Activated T-helper 17 cell treated with anti-CD3 and anti-CD28 coated beads, Interleukin-2, amount 50 U/mL, for 72 hours (primary cell): ENCODE data around the gene GNA12. TPM values are rescaled to one million over a fixed set of nuclear protein-coding genes. Genes with fewer than 3 reads are reported as not detected.

Experiments used
- ATAC-seq: fragments of 150-1000 bp; cut with Tn5 transposase; replicated peaks from 2 replicates; pipeline ENCODE4 v1.10.0; 2021; ENCODE audit warnings: mild to moderate bottlenecking, moderate library complexity
- H3K27ac Mint-ChIP-seq: one replicate; pipeline ENCODE4 v1.8.0; 2022; ENCODE audit warnings: mixed read lengths
- H3K27me3 Mint-ChIP-seq: one replicate; pipeline ENCODE4 v1.8.0; 2022; ENCODE audit warnings: mixed read lengths
- H3K36me3 Mint-ChIP-seq: one replicate; pipeline ENCODE4 v1.8.0; 2022; ENCODE audit warnings: low read depth, mild to moderate bottlenecking, mixed read lengths
- H3K4me1 Mint-ChIP-seq: one replicate; pipeline ENCODE4 v1.8.0; 2022; ENCODE audit warnings: mixed read lengths
- H3K4me3 Mint-ChIP-seq: one replicate; pipeline ENCODE4 v1.8.0; 2022; ENCODE audit warnings: mild to moderate bottlenecking, mixed read lengths
- H3K9me3 Mint-ChIP-seq: one replicate; pipeline ENCODE4 v1.8.0; 2022; ENCODE audit warnings: mixed read lengths
- total RNA-seq, 2 donors: library from RNA; stranded (reverse); gene quantifications; one replicate each; pipeline ENCODE4 v1.2.3, GENCODE V29; 2022

GNA12 gene
- total RNA-seq, 2 donors from 2014 or later = 15.4 to 17.4 TPM

DNA sequence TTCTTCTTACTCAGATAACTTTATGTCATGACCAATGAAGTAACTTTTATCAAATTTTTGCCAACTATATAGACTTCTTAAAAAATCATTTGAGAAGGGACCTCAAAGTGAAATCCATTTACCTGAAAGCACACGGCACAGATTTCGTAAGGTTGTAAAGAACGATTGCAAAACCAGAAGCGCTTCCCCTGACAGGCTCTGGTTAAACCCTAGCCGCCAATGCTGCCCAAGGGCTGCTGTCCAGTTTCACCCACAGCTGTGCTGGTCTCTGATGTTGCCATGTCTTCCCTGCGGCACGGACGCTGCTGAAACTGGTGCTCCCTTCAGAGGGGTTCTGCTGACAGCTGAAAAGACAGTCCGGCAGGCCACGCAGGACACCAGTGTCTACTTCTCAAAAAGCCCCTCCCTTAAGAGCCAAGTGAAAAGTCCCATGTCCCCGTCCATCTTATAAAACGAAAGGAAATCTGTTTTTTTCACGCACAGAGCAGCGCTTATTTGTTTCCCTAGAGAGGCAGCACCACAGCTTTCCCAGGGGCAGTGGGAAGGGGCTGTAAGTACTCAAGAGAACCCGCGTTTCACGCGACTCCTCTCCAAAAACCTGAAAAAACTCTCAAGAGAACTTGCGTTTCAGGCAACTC, 32.5 kb downstream of the GNA12 start:
- Mint-ChIP-seq H3K27ac (no peak overlapping the region), H3K9me3 (no peaks in the 10 kb centered on the region), H3K4me1 (peaks cover 14% of the 10 kb centered on the region), H3K36me3 (peaks cover 6% of the 10 kb centered on the region), H3K4me3 (no peak overlapping the region), H3K27me3 (no peaks in the 10 kb centered on the region)
- no peak for ATAC-seq

- Mint-ChIP-seq H3K27ac (peak overlapping the region; percentile 32), H3K4me3 (no peak overlapping the region), H3K4me1 (peaks cover 14% of the 10 kb centered on the region), H3K36me3 (peaks cover 6% of the 10 kb centered on the region), H3K9me3 (no peaks in the 10 kb centered on the region), H3K27me3 (no peaks in the 10 kb centered on the region)
- no peak for ATAC-seq
Observed at GRCh38 chr7:2810682-2811415, 33.3 kb downstream of the GNA12 start.

DNA sequence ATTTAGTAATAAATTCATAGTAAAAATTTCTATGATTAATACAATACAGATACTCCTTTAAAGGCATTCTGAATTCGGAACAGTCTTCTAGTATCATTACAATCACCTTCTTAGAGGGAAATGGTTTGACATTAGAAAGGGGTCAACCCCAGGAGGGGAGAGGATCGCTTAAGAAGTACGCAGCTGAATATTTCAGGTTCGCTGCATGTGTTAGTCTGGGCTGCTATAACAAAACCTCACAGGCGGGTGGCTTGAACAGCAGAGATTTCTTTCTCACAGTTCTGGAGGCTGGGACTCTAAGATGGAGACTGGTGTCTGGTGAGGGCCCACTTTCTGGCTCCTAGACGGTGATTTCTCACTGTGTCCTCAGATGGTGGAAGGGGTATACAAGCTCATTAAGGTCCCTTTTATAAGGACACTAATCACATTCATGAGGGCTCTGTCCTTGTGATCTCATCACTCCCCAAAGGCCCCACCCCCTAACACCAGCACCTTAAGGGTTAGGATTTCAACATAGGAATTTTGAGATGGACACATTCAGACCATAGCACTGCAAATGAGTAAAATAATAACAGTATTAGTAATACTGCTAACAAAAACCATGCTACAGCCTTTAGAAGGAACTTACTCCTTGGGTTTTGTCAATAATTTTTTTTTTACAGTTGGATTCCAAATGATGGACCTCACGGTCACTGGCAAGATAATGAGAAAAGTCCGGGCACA, 34.0 kb downstream of the GNA12 start:
- no peak overlapping the region for H3K4me3 Mint-ChIP-seq
- H3K9me3 Mint-ChIP-seq = no peaks in the 10 kb centered on the region
- H3K4me1 Mint-ChIP-seq = peaks cover 14% of the 10 kb centered on the region
- H3K36me3 Mint-ChIP-seq = peaks cover 6% of the 10 kb centered on the region
- H3K27me3 Mint-ChIP-seq = no peaks in the 10 kb centered on the region
- H3K27ac Mint-ChIP-seq = peak overlapping the region; percentile 32
- ATAC-seq = no peak

DNA sequence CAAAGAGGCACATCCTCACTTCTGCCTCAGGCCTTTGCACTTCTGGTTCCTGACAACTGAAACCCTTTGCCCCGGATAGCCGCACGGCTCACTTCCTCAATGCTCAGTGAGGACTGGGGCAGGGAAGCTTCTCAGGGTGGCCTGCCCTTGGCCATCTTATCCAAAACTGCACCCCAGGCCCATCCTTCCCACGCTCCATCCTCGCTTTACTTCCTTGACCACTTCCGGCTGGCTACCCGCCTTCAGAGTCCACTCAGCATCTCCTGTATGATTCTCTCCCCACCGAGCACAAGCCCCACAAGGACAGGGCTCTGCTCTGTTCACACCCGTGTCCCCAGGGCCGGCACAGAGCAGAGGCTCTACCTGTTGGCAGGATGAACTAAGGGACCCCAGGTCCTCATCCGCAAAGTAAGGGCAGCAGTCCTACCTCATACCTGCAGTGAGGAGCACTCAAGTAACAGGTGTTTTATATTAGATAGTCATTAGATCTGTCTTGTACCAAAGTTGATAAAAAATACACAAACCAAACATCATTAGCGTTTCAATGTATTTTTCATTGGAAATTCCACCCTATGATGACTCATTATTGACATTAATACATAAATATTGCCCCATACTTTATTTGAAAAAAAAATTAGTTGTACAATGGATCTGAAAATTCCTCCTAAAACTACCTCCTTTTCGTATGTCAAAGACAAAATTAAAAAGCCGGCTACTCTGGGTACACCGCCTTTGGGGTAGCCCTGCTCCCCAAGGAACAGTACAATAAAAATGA, 35.0 kb downstream of the GNA12 start:
- H3K4me3 Mint-ChIP-seq = no peak overlapping the region
- H3K9me3 Mint-ChIP-seq = no peaks in the 10 kb centered on the region
- ATAC-seq = no peak
- peaks cover 14% of the 10 kb centered on the region for H3K4me1 Mint-ChIP-seq
- peak overlapping the region; percentile 20 for H3K27ac Mint-ChIP-seq
- H3K36me3 Mint-ChIP-seq = peaks cover 6% of the 10 kb centered on the region
- no peaks in the 10 kb centered on the region for H3K27me3 Mint-ChIP-seq

GRCh38 chr7:2807845-2808772, 36.0 kb downstream of the GNA12 start:
- peaks cover 14% of the 10 kb centered on the region for H3K4me1 Mint-ChIP-seq
- no peaks in the 10 kb centered on the region for H3K9me3 Mint-ChIP-seq
- H3K27ac Mint-ChIP-seq = no peak overlapping the region
- no peaks in the 10 kb centered on the region for H3K36me3 Mint-ChIP-seq
- ATAC-seq = peak; percentile 32
- H3K4me3 Mint-ChIP-seq = no peak overlapping the region
- no peaks in the 10 kb centered on the region for H3K27me3 Mint-ChIP-seq

DNA sequence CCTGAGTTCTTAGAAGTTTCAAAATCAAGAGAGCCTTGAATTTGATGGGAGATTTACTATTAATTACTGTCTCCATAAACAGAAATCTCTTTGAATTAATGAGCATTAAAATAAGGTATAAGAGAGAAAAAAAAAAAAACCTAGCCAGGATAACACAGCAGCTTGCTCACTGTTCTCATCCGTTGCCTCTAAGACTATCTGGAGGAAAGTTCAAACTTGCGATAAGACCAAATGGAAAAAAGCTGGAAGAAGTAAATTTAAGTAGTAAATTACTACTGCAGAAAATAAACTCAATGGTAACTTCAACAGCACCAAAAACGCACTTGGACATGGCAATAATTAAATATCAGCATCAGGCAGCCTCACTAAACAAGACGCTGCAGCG, 36.7 kb downstream of the GNA12 start:
- H3K4me1 Mint-ChIP-seq = peaks cover 14% of the 10 kb centered on the region
- H3K9me3 Mint-ChIP-seq = no peaks in the 10 kb centered on the region
- no peak overlapping the region for H3K4me3 Mint-ChIP-seq
- H3K27me3 Mint-ChIP-seq = no peaks in the 10 kb centered on the region
- no peak overlapping the region for H3K27ac Mint-ChIP-seq
- ATAC-seq = no peak
- no peaks in the 10 kb centered on the region for H3K36me3 Mint-ChIP-seq

DNA sequence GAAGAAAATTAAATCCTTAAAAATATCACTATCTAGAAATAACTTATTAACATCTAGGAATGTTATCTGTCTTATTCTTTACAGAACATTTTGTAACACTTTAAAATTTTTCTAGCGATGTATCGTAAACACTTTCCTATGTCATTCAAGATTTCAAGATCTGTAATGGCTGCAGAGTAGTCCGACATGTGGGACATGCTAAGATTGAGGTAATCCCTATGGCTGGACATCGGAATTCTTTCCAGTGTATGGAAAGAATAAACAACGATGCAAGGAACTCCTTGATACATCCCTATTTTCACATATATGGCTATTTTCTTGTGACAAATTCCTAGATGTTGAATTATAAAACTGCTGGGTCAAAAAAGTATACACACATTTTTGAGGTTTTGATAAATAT, 37.5 kb downstream of the GNA12 start:
- Mint-ChIP-seq H3K9me3 (no peaks in the 10 kb centered on the region), H3K27ac (no peak overlapping the region), H3K36me3 (no peaks in the 10 kb centered on the region)

GRCh38 chr7:2805213-2805944, 38.7 kb downstream of the GNA12 start:
- H3K4me1 Mint-ChIP-seq = peaks cover 15% of the 10 kb centered on the region
- no peak overlapping the region for H3K27ac Mint-ChIP-seq
- no peaks in the 10 kb centered on the region for H3K9me3 Mint-ChIP-seq
- ATAC-seq = no peak
- no peaks in the 10 kb centered on the region for H3K27me3 Mint-ChIP-seq
- no peak overlapping the region for H3K4me3 Mint-ChIP-seq
- H3K36me3 Mint-ChIP-seq = no peaks in the 10 kb centered on the region

More for the DNA sequence above, 37.5 kb downstream of the GNA12 start:
- ATAC-seq = no peak
- Mint-ChIP-seq H3K4me1 (peaks cover 15% of the 10 kb centered on the region), H3K4me3 (no peak overlapping the region), H3K27me3 (no peaks in the 10 kb centered on the region)

DNA sequence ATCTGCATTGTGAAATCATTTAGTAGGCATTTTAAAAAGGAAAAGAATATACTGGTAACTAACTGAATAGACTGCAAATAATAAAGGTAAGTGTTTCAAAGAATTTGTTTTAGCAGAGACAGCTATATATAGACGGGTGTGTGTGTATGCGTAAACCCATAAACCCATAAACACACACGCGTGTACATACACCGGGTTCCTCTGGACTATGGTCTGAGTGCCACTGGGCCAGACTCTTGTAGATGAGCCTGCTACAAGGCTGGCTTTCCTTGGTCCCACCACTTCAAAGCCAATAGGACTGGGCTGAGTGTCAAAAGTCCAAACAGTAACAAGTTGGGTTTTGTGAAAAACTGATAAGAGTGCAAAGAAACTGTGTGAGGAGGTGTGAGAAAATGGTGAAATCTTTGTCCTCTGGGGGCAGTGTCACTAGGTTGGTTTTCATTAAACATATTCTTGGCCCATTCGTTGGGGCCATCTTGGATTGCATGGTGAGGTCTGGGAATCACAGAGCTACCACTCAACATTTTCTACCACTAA, 39.8 kb downstream of the GNA12 start:
- no peak for ATAC-seq
- no peak overlapping the region for H3K27ac Mint-ChIP-seq

DNA sequence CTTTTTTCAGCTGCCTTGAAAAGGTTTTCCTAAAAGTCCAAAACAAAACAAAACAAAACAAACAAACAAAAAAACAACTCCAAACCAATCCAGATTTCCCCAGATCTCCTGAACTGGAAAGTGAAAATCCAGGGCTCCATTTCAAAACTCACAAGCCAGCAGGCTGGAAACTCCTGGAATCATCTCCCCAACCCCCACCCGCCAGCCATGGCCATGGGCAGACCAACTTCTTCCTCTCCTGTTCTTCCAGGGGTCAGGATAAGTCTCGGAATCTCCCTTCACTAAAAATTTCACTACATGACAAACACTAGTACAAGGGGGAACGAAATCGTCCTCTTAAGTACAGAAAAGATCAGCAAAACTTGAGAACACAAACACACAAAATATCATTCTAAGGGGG, 40.4 kb downstream of the GNA12 start:
- no peak for ATAC-seq
- no peak overlapping the region for H3K4me3 Mint-ChIP-seq
- peaks cover 16% of the 10 kb centered on the region for H3K4me1 Mint-ChIP-seq
- H3K27ac Mint-ChIP-seq = no peak overlapping the region
- no peaks in the 10 kb centered on the region for H3K27me3 Mint-ChIP-seq
- no peaks in the 10 kb centered on the region for H3K36me3 Mint-ChIP-seq
- H3K9me3 Mint-ChIP-seq = no peaks in the 10 kb centered on the region

More for the DNA sequence above, 39.8 kb downstream of the GNA12 start:
- no peaks in the 10 kb centered on the region for H3K36me3 Mint-ChIP-seq
- no peaks in the 10 kb centered on the region for H3K27me3 Mint-ChIP-seq
- H3K4me3 Mint-ChIP-seq = no peak overlapping the region
- no peaks in the 10 kb centered on the region for H3K9me3 Mint-ChIP-seq
- peaks cover 20% of the 10 kb centered on the region for H3K4me1 Mint-ChIP-seq

GRCh38 chr7:2803342-2803692, 40.8 kb downstream of the GNA12 start:
- Mint-ChIP-seq H3K4me1 (peaks cover 16% of the 10 kb centered on the region), H3K9me3 (no peaks in the 10 kb centered on the region), H3K27me3 (no peaks in the 10 kb centered on the region), H3K4me3 (no peak overlapping the region), H3K27ac (no peak overlapping the region), H3K36me3 (no peaks in the 10 kb centered on the region)
- ATAC-seq = no peak

GRCh38 chr7:2802504-2803341, 41.4 kb downstream of the GNA12 start:
- H3K4me1 Mint-ChIP-seq = peaks cover 16% of the 10 kb centered on the region
- no peaks in the 10 kb centered on the region for H3K9me3 Mint-ChIP-seq

More at GRCh38 chr7:2802504-2803341, 41.4 kb downstream of the GNA12 start:
- H3K27me3 Mint-ChIP-seq = no peaks in the 10 kb centered on the region
- H3K36me3 Mint-ChIP-seq = no peaks in the 10 kb centered on the region
- no peak overlapping the region for H3K4me3 Mint-ChIP-seq
- no peak overlapping the region for H3K27ac Mint-ChIP-seq
- ATAC-seq = no peak
